Loucy (cell line): ENCODE results near the gene TRIOBP.
A peak's percentile ranks its signal among the peaks of the same experiment; 100 is the strongest.

ENCODE experiments used
- H2AFZ ChIP-seq: fragments of 200-600 bp; sonication (generic); 2 replicates; pipeline ENCODE4 v1.6.0; 2016; ENCODE audit warnings: antibody characterized with exemption, mild to moderate bottlenecking, low read length, moderate library complexity
- H3F3A ChIP-seq: fragments of 200-600 bp; 2 replicates; pipeline ENCODE4 v1.6.0; 2016; ENCODE audit warnings: antibody characterized with exemption, low read depth, mild to moderate bottlenecking
- H3K27me3 ChIP-seq: fragments of 200-600 bp; sonication (generic); 2 replicates; pipeline ENCODE4 v1.6.1; 2014; ENCODE audit warnings: low read length, mild to moderate bottlenecking; ENCODE audit not compliant: insufficient read depth, poor library complexity, severe bottlenecking
- H3K36me3 ChIP-seq: fragments of 200-600 bp; sonication (generic); 2 replicates; pipeline ENCODE4 v1.6.1; 2016; ENCODE audit warnings: low read length; ENCODE audit not compliant: insufficient read depth
- H3K4me1 ChIP-seq: fragments of 200-600 bp; sonication (generic); 2 replicates; pipeline ENCODE4 v1.5.1; 2014; ENCODE audit warnings: low read length, mild to moderate bottlenecking; ENCODE audit not compliant: insufficient read depth, poor library complexity, severe bottlenecking
- H3K4me2 ChIP-seq: fragments of 200-600 bp; sonication (generic); 2 replicates; pipeline ENCODE4 v1.6.0; 2014; ENCODE audit warnings: antibody characterized with exemption, low read length, low read depth, mild to moderate bottlenecking; ENCODE audit not compliant: poor library complexity, severe bottlenecking
- H3K4me3 ChIP-seq: fragments of 200-600 bp; sonication (generic); 2 replicates; pipeline ENCODE4 v1.5.1; 2014; ENCODE audit warnings: low read length, mild to moderate bottlenecking, mixed read lengths; ENCODE audit not compliant: poor library complexity, severe bottlenecking
- H3K79me2 ChIP-seq: fragments of 200-600 bp; sonication (generic); 2 replicates; pipeline ENCODE4 v1.6.1; 2014; ENCODE audit warnings: low read length; ENCODE audit not compliant: insufficient read depth
- H3K9ac ChIP-seq: fragments of 200-600 bp; sonication (generic); 2 replicates; pipeline ENCODE4 v1.6.0; 2014; ENCODE audit warnings: mild to moderate bottlenecking, low read depth, low read length, moderate library complexity; ENCODE audit not compliant: poor library complexity, severe bottlenecking
- H3K9me2 ChIP-seq: fragments of 200-600 bp; sonication (generic); replicated peaks from 2 replicates; pipeline ENCODE4 v1.6.1; 2016; ENCODE audit warnings: low read depth, low read length, mixed read lengths
- H3K9me3 ChIP-seq: fragments of 200-600 bp; sonication (generic); 2 replicates; pipeline ENCODE4 v1.6.1; 2014; ENCODE audit warnings: mild to moderate bottlenecking, antibody characterized with exemption, low read length, low read depth; ENCODE audit not compliant: insufficient read depth
- H4K20me1 ChIP-seq: fragments of 200-600 bp; sonication (generic); 2 replicates; pipeline ENCODE4 v1.6.0; 2014; ENCODE audit warnings: antibody characterized with exemption, low read length, mild to moderate bottlenecking; ENCODE audit not compliant: insufficient read depth, poor library complexity, severe bottlenecking
- CTCF ChIP-seq: fragments of 200-600 bp; sonication (generic); conservative IDR thresholded peaks from 2 replicates; pipeline ENCODE4 v1.5.1; 2014; ENCODE audit warnings: mild to moderate bottlenecking, antibody characterized with exemption, low read length
- EZH2phosphoT487 ChIP-seq: fragments of 200-600 bp; IDR thresholded peaks from 2 replicates; pipeline ENCODE4 v1.6.1; 2018; ENCODE audit warnings: antibody characterized with exemption, mild to moderate bottlenecking, moderate library complexity, borderline replicate concordance

The TRIOBP gene

GRCh38 chr22:37696657-37697537 is at the start of gene TRIOBP:
Gene TRIOBP, plus strand, starts transcription at chr22:37697048. Its CDS starts 4,318 bp downstream, at chr22:37701366.
- H3K4me2 ChIP-seq: peak within 1 kb of the TSS; percentile 67
- no peak within 1 kb of the TSS for H2AFZ ChIP-seq
- H3K4me3 ChIP-seq: peak within 1 kb of the TSS; percentile 67
- H3K4me1 ChIP-seq: peaks cover 13% of the 10 kb centered on the region
- no peaks in the 10 kb centered on the region for H3F3A ChIP-seq
- no peaks in the 10 kb centered on the region for H3K27me3 ChIP-seq
- no peaks in the 10 kb centered on the region for H3K9me2 ChIP-seq
- H4K20me1 ChIP-seq: no peaks in the 10 kb centered on the region
- no peaks in the 10 kb centered on the region for H3K9me3 ChIP-seq
- H3K9ac ChIP-seq: no peak within 1 kb of the TSS
- peaks cover 14% of the 10 kb centered on the region; the same call in 1 of the 2 replicates for H3K36me3 ChIP-seq
- TF ChIP-seq EZH2phosphoT487 (no peak), CTCF (peak; percentile 51; the same call in 1 of the 2 replicates)
- no peaks in the 10 kb centered on the region for H3K79me2 ChIP-seq

- Histone ChIP-seq H3K4me3 (no peak overlapping the region), H3K9me3 (no peaks in the 10 kb centered on the region), H3K79me2 (peaks cover 18% of the 10 kb centered on the region; the same call in 1 of the 2 replicates), H3K27me3 (no peaks in the 10 kb centered on the region), H3K4me1 (peaks cover 4% of the 10 kb centered on the region), H3K36me3 (peaks cover 46% of the 10 kb centered on the region; the same call in 1 of the 2 replicates), H3K4me2 (no peak overlapping the region), H3K9ac (no peak overlapping the region), H3K9me2 (no peaks in the 10 kb centered on the region), H3F3A (no peaks in the 10 kb centered on the region), H4K20me1 (peaks cover 6% of the 10 kb centered on the region), H2AFZ (no peak overlapping the region)
- no peak for TF ChIP-seq EZH2phosphoT487
- TF ChIP-seq CTCF: no peak
These were observed 49.5 kb upstream of the TRIOBP start for GRCh38 chr22:37647317-37647716.

- H3K4me1 ChIP-seq: peaks cover 4% of the 10 kb centered on the region
- H3F3A ChIP-seq: no peaks in the 10 kb centered on the region
- no peaks in the 10 kb centered on the region for H3K9me2 ChIP-seq
- peaks cover 12% of the 10 kb centered on the region; the same call in 1 of the 2 replicates for H3K79me2 ChIP-seq
- no peak overlapping the region for H2AFZ ChIP-seq
- peaks cover 47% of the 10 kb centered on the region; the same call in 1 of the 2 replicates for H3K36me3 ChIP-seq
- H4K20me1 ChIP-seq: peaks cover 6% of the 10 kb centered on the region
- no peak overlapping the region for H3K9ac ChIP-seq
- no peak overlapping the region for H3K4me2 ChIP-seq
- H3K9me3 ChIP-seq: no peaks in the 10 kb centered on the region
- H3K4me3 ChIP-seq: no peak overlapping the region
- no peaks in the 10 kb centered on the region for H3K27me3 ChIP-seq
- TF ChIP-seq EZH2phosphoT487: no peak
- TF ChIP-seq CTCF: no peak
These were observed 48.9 kb upstream of the TRIOBP start for GRCh38 chr22:37647928-37648327.
